IPS-11a (cell line): ENCODE measurements around the gene KRTAP10-4.
"Not testable (repeated sequence)": the region's sequence is repeated elsewhere in the genome, so short reads cannot be mapped to it uniquely, and the experiment has no call there.

Experiments used
- H3K4me3 ChIP-seq: one replicate; pipeline ENCODE4 v1.5.1; 2013; ENCODE audit warnings: low read depth, low read length, control low read depth

The KRTAP10-4 gene

DNA sequence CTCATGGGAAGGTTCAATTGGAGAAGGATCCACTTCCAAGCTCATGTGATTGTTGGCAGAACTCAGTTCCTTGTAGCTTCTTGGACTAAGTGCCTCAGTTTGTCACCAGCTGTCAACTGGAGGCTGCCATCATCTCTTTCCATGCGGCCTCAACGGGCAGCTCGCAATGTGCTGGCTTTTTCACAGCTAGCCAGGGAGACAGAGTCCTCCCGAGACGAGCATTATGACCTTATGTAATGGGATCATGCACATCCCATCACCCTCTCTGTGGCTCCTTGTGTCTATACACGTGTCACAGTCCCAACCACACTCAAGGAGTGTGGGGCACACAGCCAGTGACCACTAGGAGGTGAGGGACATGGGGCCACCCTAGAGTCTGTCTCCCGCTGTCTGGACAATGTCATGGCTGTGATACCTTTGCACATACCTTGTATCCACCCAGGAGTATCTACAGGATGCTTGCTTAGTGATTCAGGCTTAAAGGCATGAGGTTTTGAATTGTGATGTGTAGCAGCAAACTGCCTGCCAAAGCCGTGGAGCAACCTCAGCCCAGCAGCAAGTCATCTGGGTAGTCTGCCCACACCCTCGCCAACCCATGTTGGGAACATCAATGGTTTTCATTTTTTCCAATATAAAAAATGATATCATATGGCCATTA, 22.7 kb downstream of the KRTAP10-4 start:
- H3K4me3 ChIP-seq, result no peak overlapping the region

DNA sequence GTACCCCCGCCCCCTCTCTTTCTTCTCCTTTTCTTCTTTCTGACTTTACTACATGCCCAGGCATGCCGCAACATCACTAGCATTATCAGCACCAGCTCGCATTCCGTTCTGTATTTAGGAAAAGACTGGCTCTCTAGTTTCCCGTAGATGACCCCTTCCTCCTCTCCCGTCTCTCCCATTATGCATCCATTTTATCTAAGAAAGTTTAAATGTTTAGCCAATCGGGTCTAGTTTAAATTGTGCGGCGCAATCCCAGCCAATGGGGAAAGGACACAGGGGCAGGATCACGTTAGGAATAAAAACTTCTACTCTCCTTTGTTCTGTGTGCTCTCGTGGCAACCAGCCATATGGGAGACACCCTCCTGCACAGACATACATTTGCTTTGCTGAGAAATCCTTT, 24.5 kb downstream of the KRTAP10-4 start:
- no peak overlapping the region for H3K4me3 ChIP-seq

DNA sequence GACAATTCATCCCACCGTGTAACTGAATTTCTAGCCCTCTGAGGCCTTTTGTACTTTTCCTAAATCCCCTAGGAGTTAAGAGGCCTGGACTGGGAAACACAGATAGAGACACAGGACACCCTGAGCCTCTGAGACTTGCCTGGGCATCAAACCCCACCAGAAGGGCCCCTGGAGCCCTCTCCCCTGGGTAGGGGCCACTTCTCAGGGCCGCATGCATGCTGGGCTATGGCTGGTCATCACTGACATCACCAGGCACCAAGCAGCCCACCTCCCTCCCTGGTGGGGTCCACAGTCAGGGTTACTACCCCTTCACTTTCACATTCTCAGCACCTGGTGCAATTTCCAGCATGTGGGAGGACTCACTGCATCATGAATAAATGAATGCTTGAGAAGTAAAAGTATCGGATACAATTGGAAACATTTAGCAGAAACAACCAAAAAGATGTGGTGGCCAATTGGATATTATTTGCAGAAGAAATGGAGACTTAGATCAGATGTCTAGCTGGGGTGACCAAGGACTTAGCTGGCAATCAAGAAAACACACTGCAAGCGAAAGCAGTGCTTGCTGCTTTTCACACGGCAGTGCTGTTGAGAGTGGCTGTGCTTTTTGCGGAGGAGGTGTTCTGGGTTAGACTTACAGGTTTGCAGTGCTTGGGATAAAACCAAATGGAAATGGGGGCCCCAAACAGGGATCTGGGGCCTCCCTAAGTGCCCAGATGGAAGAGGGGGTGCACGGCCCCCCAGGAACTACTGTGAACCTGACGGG, 25.9 kb downstream of the KRTAP10-4 start:
- H3K4me3 ChIP-seq, result no peak overlapping the region

DNA sequence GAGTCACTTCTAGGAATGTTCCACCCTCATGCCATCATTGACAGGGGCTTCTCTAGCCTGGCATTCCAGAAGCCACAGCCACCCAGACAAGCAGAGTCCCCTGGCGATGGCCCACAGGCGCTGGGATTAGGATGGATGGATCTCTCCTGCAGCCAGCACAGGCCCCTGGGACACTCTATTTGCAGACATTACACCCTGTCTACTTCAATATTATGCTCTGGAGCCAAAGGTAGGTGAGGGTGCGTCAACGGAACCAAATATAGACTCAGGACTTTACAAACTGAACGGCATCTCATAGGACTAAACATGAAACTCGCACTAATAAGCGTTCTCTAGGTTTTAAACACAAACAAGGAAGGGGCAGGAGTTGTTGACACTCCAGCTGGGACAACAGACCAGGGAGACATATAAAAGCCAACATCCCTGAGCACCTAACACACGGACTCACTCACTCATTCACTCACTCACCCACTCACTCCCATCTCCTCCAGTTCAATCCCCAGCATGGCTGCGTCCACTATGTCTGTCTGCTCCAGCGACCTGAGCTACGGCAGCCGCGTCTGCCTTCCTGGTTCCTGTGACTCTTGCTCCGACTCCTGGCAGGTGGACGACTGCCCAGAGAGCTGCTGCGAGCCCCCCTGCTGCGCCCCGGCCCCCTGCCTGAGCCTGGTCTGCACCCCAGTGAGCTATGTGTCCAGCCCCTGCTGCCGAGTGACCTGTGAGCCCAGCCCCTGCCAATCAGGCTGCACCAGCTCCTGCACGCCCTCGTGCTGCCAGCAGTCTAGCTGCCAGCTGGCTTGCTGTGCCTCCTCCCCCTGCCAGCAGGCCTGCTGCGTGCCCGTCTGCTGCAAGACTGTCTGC, 26.8 kb downstream of the KRTAP10-4 start, which contains the start of gene KRTAP10-7:
Gene KRTAP10-7, plus strand, starts transcription at position 480 of the 861 bp plus-strand sequence. Its CDS starts 25 bp downstream, at position 505.
- H3K4me3 ChIP-seq, result not testable (repeated sequence)

DNA sequence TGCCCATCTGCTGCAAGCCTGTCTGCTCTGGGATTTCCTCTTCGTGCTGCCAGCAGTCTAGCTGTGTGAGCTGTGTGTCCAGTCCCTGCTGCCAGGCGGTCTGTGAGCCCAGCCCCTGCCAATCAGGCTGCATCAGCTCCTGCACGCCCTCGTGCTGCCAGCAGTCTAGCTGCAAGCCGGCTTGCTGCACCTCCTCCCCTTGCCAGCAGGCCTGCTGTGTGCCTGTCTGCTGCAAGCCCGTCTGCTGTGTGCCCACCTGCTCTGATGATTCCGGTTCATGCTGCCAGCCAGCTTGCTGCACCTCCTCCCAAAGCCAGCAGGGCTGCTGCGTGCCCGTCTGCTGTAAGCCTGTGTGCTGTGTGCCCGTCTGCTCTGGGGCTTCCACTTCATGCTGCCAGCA, 27.6 kb downstream of the KRTAP10-4 start:
- H3K4me3 ChIP-seq, result not testable (repeated sequence)

DNA sequence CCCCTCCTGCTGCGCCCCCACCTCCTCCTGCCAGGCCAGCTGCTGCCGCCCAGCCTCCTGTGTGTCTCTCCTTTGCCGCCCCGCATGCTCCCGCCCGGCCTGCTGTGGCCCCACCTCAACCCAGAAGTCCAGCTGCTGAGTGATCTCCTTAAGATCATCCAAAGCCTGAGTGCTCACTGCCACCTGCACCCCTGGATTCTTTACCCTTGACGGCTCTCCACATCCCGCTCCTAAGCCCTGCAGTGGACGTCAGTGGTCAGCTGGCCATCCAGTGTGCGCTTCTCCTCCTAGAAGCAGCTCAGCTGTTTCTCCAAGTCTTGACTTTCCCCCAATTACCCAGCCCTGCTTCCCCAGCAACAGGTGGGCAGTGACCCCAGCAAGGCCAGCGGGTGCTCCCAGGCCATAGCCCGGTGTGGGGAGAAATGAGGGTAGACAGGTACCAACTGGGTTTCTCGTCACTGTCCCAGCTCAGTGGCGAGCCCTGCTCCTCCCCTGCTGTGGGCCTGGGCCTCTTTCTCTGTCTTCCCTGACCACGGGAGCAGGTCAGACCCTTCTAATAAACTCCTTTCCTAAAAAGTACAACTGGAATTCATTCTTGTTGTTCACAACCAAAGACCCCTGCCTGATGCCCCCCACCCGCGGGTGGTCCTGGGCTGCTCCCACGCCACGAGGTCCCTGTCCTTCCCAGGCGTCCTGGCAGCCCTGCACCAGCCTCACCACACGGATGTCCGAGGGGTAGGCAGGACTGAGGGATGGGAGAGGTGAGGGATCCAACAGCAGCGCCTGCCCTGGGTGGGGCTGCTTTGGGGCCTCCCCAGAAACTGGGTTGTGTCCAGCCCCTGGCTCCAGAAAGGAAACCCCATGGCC, 28.3 kb downstream of the KRTAP10-4 start:
- H3K4me3 ChIP-seq, result no peak overlapping the region

DNA sequence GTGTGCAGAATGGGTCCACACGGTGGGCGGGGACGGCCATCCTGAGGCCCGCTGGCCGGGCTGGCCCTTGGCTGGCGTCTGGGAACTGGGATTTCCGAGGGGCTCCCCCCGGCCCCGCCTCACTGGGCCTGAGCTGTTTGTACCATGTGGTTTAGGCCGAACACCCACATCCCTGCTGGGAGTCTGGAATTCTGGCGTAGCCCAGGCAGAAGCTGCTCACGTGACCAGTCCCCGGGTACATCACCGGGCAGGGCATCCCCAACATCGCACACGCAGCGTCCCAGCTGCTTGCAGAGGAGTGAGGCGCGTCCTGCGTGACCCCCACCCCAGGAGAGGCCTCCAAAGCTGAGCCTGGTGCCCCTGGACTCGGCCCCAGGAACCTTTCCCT, 28.9 kb downstream of the KRTAP10-4 start:
- no peak overlapping the region for H3K4me3 ChIP-seq

DNA sequence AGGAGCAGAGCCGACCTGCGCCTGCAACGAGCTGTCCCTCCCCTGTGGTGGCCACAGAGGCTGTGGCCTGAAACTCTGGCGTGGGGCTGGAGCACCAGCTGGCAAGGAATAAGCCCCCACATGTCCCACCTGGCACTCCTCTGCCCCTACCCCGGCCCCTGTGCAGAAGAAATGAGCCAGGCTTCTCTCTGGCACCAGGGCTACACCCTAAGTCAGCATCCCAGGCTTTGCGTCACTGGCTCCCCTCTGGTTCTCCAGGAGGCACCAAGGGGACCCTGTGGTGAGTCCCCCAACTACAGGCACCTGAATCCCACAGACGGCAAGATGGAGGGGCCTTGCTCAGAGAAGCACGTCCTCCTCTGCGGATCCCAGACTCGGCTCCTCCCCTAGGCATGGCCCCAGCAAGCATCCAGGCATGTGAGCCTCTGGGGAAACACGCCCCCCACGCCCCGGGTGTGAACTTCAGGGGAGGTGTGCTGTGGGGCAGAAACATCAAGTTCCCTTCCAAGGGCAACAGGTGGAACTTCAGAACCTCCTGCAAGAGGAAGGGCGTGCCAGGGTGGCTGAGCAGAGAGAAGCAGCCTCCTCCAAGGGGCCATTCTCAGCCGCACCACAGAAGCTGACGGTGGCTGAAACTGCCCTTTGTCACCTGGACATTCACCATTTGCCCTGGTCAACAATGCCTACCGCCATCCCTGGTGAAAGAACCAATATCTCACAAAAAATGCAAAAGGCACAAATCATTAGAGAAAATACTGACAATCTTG, 29.8 kb downstream of the KRTAP10-4 start:
- no peak overlapping the region for H3K4me3 ChIP-seq

DNA sequence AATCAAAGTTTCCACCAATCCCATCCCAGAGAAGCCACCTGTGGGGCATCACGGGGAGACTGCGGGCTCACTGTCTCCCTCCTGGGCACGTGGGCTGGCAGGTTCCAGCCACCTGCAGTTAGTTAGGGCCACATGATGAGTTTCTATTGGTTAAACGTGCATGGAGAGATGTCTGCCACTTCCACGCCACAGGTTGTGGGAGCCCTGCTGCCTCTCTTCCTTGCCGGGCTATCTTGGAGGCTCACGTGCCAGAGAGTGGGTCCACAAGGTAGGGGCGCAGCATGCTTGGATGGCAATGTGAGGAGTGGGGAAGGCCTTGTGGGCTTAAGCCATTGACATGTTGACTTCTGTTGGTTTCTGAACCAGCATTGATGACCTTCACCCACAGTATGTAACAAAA, 30.4 kb downstream of the KRTAP10-4 start:
- no peak overlapping the region for H3K4me3 ChIP-seq

DNA sequence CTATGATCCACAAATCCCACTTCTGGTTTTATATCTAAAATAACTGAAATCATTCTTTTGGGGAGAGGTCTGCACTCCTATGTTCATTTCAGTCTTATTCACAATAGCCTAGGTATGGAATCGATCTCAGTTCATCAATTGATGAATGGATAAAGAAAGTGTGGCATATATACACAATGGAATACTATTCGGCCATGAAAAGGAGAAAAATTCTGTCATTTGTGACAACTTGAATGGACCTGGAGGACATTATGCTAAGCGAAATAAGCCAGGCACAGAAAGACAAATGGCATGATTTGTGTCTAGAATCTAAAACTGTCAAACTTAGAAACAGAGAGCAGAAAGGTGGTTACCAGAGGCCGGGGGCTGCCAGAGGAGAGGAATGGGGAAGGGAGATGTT, 33.0 kb downstream of the KRTAP10-4 start:
- no peak overlapping the region for H3K4me3 ChIP-seq

DNA sequence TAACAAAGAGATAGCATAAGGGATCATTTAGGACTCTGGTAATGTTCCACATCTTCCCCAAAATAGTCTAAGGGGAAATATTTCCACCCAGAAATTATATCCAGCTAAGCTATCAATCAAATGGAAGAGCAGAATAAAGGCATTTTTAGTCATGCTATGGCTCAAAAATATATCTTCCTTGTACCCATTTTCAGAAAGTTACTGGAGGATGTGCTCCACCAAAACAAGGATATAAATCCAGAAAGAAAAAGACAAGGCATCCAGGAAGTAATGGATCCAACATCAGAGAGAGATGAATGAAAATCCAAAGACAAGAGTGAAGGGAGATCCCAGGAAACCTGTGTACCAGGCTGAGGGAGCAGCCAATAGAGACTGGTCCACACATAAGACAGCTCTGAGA, 35.7 kb downstream of the KRTAP10-4 start:
- no peak overlapping the region for H3K4me3 ChIP-seq

DNA sequence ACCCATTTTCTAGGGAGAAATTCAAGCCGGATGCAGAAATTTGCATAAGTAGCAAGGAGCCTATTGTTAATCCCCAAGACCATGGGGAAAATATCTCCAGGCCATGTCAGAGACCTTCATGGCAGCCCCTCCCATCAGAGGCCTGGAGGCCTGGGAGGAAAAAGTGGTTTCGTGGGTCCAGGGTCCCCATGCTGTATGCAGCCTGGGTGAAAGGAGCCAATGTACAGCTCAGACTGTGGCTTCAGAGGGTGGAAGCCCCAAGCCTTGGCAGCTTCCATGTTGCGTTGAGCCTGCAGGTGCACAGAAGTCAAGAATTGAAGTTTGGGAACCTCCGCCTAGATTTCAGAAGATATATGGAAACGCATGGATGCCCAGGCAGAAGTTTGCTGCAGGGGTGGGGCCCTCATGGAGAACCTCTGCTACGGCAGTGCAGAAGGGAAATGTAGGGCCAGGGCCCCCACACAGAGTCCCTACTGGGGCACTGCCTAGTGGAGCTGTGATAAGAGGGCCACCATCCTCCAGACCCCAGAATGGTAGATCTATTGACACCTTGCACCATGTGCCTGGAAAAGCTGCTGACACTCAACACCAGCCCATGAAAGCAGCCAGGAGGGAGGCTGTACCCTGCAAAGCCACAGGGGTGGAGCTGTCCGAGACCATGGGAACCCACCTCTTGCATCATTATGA, 36.8 kb downstream of the KRTAP10-4 start:
- H3K4me3 ChIP-seq, result not testable (repeated sequence)

DNA sequence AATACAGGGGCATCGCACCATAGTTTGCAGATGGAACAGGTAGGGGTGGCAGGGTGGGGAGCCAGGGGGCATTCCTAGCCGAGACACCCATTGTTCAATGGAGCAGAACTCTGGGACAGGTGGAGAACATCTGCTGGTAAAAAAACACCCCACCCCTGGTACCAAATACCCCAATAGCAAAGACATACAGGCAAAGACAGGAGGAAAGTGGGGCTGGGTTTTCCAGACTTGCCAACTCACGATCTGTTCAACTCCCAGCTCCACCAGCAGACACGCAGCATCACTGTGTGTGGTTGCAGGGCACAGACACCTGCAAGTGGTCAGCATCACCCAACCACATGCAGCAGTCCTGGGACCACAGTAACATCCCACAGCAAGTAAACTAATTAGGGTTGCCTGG, 38.0 kb downstream of the KRTAP10-4 start:
- H3K4me3 ChIP-seq, result no peak overlapping the region

DNA sequence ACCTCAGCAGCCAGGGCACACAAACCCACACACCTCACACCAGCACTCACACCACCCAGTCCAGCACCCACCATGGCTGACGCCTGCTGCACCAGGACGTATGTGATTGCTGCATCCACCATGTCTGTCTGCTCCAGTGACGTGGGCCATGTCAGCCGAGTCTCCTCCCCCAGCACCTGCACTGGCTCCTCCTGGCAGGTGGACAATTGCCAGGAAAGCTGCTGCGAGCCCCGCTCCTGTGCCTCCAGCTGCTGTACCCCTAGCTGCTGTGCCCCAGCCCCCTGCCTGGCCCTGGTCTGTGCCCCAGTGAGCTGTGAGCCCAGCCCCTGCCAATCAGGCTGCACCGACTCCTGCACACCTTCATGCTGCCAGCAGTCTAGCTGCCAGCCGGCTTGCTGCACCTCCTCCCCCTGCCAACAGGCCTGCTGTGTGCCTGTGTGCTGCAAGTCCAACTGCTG, 38.5 kb downstream of the KRTAP10-4 start, which contains the start of gene KRTAP10-8:
Gene KRTAP10-8, plus strand, starts transcription at position 51 of the 458 bp plus-strand sequence. Its CDS starts 22 bp downstream, at position 73.
- no peak within 1 kb of the TSS for H3K4me3 ChIP-seq

DNA sequence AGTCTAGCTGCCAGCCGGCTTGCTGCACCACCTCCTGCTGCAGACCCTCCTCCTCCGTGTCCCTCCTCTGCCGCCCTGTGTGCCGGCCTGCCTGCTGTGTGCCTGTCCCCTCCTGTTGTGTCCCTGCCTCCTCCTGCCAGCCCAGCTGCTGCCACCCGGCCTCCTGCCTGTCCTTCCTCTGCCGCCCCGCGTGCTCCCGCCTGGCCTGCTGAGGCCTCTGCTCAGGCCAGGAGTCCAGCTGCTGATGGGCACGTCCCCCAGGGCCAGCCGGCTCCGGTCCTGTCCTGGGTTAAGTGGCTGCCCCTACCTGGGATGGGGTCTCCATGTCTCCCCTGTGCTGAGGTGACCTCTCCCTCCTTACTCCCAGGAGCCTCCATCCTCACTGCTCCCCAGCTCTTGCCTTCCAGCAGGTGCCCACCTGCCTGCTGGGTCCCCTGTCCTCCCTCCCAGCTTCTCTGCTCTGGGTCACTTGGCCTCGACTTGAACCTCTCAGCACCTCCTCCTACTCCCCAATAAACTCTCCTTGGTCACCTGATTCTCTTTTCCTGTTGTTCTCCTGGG, 39.2 kb downstream of the KRTAP10-4 start:
- no peak overlapping the region for H3K4me3 ChIP-seq

DNA sequence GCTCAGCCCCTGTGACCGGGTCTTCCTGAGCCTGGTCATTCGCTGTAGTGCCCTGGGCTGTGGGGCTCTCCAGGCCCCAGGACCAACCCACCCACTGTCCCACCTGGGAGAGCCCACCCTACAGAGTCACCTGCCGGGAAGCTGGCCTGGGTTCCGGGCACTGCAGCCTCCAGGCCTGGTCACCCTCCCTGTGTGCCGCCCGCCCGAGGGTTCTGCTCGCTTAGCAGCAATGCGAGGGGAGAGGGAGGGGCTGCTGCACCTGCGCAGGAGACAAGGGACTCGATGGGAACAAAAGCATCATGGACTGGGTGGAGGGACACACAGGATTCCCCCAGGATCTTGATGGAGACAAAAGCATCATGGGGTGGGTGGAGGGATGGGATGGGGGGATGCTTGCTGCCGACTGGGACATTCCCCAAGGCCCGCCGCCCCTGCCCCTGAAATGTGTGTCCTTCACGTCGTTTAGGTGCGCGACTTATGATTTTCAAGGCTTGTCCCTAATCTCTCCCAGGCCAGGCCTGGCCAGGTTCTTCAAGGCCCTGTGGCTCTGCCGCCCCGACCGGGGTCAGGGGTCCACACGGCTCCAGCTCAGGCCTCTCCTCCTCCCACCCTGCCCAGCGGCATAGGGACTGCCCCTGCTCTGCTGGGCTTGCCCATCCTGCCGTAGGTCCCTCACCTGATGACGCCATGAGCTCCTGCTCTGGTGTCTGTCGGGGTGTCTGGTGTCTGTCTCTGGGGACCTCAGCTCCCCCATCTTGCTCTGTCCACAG, 40.0 kb downstream of the KRTAP10-4 start:
- no peak overlapping the region for H3K4me3 ChIP-seq

DNA sequence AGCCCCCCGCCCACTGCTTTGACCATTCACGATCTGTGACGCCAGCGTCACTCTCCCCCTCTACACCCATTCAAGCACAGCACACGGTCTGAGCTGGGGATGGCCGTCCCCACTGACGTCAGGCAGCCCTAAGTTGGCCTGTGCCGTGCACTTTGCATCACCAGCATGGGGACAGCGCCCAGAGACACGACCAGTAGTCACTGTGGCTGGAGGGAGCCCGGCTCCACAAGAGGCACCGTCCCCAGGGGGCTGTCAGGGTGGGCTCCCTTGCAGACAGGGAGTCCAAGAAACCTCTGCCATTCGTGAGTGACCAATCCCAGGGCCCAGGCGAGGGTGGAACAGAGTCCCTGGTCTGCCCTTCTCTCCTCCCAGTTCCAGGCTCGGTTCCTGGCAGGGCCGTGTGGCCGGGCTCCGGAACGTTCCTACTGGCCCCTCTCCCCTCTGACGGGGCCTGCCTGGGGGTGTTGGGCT, 40.7 kb downstream of the KRTAP10-4 start:
- H3K4me3 ChIP-seq, result no peak overlapping the region

DNA sequence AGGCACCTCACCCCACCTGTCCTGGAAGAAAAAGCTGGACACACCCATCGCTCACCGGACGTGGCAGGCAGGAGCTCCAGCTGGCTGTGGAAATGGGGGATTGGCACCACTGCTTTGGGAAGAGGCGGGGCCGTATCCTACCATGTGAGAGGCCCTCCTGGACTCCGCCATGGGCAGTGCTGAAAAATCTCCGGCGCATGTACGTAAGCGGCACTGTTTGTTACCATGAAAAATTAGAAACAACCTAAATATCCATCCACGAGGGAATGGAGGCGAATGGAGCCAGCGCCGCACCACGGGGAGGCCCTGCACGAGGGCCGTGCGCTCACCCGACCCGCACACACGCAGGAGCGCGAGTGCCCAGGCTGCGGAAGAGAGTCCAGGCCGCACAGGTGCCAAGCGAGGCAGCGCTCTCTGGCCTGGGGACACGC, 41.4 kb downstream of the KRTAP10-4 start:
- no peak overlapping the region for H3K4me3 ChIP-seq
